ENCODE data around the gene CHN2. TPM values are rescaled to one million over a fixed set of nuclear protein-coding genes. Genes with fewer than 3 reads are reported as not detected.
A peak's percentile ranks its signal among the peaks of the same experiment; 100 is the strongest.

Gene CHN2
- polyA plus RNA-seq, 1 donor, result 33.6 TPM

DNA sequence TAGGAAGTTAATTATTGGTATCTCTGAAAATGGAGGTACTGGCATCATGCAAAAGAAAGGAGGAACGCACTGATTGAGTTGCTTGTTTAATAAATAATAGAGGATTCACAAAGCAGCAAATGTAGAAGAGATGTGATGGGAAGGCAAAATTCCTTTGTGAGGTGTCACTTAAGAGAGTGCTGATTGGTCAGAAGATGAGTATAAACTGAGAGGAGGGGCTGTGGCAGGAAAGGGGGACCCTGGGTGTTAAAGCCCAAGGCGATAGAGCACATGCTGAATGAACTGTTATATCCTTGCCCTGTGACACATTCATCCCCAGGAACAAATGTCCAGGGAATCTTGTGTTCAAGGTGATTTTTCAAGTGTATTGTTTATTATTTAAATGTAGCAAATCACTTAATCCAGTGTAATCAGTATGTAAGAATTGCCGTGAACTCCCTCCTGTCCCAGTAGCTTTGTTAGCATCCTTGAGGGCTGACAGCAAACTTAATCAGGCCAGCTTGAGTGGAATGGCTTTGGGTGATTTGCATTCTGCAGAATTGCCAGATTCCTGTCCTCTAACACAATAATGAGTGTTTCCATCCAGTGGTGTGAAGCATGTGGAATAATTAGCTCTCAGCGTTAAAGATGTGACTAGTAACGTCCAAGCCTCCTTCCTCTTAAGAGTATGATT lies 111.9 kb downstream of the CHN2 start:
- DNase-seq, result no peak
- Histone ChIP-seq H3K36me3 (ENCODE audit: control insufficient read depth, insufficient read depth, low read length) (no peaks in the 10 kb centered on the region), H3K9me3 (ENCODE audit: control insufficient read depth, low read depth, low read length) (no peaks in the 10 kb centered on the region), H3K27ac (ENCODE audit: low read length) (no peak overlapping the region), H3K4me3 (ENCODE audit: low read length) (no peak overlapping the region), H3K4me1 (ENCODE audit: control insufficient read depth, insufficient read depth, low read length) (no peaks in the 10 kb centered on the region), H3K27me3 (ENCODE audit: control insufficient read depth, insufficient read depth, low read length) (no peaks in the 10 kb centered on the region)
- 90% methylated on average over 2 of the region's 5 CpGs for WGBS (ENCODE audit: insufficient coverage, low lambda C conversion rate)

DNA sequence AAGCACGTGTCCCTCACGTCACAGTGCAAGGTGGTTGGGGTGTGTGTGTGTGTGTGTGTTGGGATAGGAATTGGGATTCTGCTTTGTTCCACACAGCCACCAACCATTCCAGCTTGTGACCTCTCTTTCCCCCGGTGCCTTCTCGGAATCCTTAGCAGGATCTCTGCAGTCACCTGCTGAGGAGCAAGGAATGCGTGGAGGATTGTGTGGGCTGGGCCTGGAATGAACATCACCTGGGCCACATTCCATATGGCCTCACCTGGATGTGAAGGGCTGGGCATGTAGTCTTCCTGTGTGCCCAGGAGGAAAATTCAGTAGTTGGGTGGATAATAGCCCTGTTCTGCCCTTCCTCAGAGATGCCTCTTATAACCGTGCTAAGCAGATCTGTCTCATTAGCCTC lies 113.8 kb downstream of the CHN2 start:
- Histone ChIP-seq H3K27me3 (ENCODE audit: control insufficient read depth, insufficient read depth, low read length) (no peaks in the 10 kb centered on the region), H3K27ac (ENCODE audit: low read length) (no peak overlapping the region), H3K4me1 (ENCODE audit: control insufficient read depth, insufficient read depth, low read length) (no peaks in the 10 kb centered on the region), H3K36me3 (ENCODE audit: control insufficient read depth, insufficient read depth, low read length) (no peaks in the 10 kb centered on the region), H3K4me3 (ENCODE audit: low read length) (no peak overlapping the region), H3K9me3 (ENCODE audit: control insufficient read depth, low read depth, low read length) (no peaks in the 10 kb centered on the region)
- WGBS (ENCODE audit: insufficient coverage, low lambda C conversion rate), result 100% methylated on average over 1 of the region's 6 CpGs
- DNase-seq, result no peak

DNA sequence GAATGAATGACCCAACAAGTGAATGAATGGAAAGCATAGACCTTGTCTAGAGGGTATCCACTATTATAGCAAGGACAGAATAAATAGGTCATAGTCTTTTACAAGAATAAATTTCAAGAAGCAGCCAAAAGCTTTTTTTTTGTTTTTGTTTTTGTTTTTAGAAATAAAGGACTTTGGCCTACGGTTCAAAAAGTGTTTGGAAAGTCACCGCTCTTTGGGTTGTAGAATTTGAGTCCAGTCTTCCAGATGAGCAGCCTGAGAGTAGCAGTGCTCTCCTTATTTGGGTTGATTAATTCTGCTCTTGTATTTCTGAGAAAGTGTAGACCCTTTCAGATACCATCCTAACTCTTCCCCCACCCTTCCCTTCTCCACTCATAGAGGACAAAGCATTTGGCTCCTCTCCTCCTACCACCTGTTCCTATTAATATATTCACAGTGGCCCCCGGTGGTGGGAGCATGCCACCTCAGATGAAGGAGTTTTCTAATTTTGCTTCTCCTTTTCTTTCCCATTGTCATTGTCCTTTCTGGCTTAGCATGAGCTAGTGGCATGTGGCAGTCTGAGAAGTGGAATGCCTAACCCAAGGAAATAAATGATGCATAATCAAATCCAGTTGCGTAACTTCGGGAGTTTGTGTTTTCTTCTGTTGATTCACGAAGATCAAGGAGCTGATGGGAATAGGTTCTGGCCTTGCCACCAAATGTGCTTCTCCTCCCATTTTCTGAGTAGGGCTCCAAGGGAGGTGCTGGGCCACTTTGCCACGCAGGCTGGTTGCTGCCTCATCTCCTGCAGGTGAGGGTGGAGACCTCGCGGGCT lies 114.7 kb downstream of the CHN2 start:
- no CpG with 5 or more reads among the region's 9 CpGs for WGBS (ENCODE audit: insufficient coverage, low lambda C conversion rate)
- Histone ChIP-seq H3K9me3 (ENCODE audit: control insufficient read depth, low read depth, low read length) (no peaks in the 10 kb centered on the region), H3K4me1 (ENCODE audit: control insufficient read depth, insufficient read depth, low read length) (no peaks in the 10 kb centered on the region)

DNA sequence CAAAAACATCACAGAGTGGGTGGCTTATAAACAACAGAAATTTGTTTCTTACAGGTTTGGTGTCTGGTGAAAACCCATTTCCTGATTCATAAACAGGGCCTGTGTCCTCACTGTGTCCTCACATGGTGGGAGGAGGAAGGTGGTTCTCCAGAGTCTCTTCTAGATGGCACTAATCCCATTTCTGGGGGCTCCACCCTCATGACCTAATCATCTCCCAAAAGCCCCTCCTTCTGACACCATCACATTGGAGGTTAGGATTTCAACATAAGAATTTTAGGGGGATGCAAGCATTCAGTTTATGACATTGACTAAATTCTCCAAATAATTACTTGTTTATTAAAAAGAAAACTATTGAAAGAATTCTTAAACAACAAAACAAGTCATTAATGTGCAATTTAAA lies 116.0 kb downstream of the CHN2 start:
- H3K27me3 ChIP-seq (ENCODE audit: control insufficient read depth, insufficient read depth, low read length), result no peaks in the 10 kb centered on the region
- H3K4me3 ChIP-seq (ENCODE audit: low read length), result no peak overlapping the region
- no peaks in the 10 kb centered on the region for H3K9me3 ChIP-seq (ENCODE audit: control insufficient read depth, low read depth, low read length)
- no peaks in the 10 kb centered on the region for H3K36me3 ChIP-seq (ENCODE audit: control insufficient read depth, insufficient read depth, low read length)
- H3K27ac ChIP-seq (ENCODE audit: low read length), result no peak overlapping the region
- H3K4me1 ChIP-seq (ENCODE audit: control insufficient read depth, insufficient read depth, low read length), result no peaks in the 10 kb centered on the region
- no peak for DNase-seq

More for the DNA sequence above, 114.7 kb downstream of the CHN2 start:
- no peaks in the 10 kb centered on the region for H3K36me3 ChIP-seq (ENCODE audit: control insufficient read depth, insufficient read depth, low read length)
- H3K4me3 ChIP-seq (ENCODE audit: low read length), result no peak overlapping the region
- peak in 1 of 2 donors; percentile 7 for DNase-seq
- no peaks in the 10 kb centered on the region for H3K27me3 ChIP-seq (ENCODE audit: control insufficient read depth, insufficient read depth, low read length)
- no peak overlapping the region for H3K27ac ChIP-seq (ENCODE audit: low read length)

DNA sequence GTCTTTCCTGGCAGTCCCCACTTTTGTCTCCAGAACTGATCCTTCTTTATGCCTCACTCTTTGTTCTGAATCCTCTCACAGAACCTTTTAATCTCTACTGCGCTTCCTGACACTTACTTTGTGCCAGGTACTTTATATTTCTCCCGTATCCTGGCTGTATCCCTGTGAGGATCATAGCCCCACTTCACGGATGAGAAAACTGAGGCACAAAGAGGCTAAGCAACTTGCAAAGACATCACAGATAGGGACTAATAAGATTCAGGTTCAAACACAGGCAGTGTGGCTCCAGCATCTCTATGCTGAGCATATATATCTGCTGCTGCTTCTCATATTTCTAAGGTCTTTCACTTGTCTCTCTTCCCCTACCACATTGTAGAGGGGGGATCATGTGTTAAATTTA lies 116.7 kb downstream of the CHN2 start:
- Histone ChIP-seq H3K27ac (ENCODE audit: low read length) (no peak overlapping the region), H3K27me3 (ENCODE audit: control insufficient read depth, insufficient read depth, low read length) (no peaks in the 10 kb centered on the region), H3K36me3 (ENCODE audit: control insufficient read depth, insufficient read depth, low read length) (no peaks in the 10 kb centered on the region), H3K4me3 (ENCODE audit: low read length) (no peak overlapping the region), H3K9me3 (ENCODE audit: control insufficient read depth, low read depth, low read length) (no peaks in the 10 kb centered on the region), H3K4me1 (ENCODE audit: control insufficient read depth, insufficient read depth, low read length) (no peaks in the 10 kb centered on the region)
- WGBS (ENCODE audit: insufficient coverage, low lambda C conversion rate), result no CpG with 5 or more reads among the region's 3 CpGs
- no peak for DNase-seq

DNA sequence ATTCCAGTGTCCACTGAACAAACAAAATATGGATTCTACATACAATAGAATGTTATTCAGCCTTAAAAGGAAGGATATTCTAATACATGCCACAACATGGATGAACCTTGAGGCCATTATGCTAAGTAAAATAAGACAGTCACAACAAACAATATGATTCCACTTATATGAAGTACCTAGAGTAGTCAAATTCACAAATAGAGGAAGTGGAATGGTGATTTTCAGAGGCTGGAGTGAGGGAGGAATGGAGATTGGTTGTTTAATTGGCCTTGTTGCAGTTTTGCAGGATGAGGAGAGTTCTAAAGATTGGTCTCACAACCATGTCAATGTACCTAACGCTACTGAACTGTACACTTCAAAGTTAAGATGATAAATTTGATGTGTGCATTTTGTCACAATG lies 119.6 kb downstream of the CHN2 start:
- 100% methylated on average over 1 of the region's 1 CpG for WGBS (ENCODE audit: insufficient coverage, low lambda C conversion rate)
- DNase-seq, result no peak
- Histone ChIP-seq H3K27me3 (ENCODE audit: control insufficient read depth, insufficient read depth, low read length) (no peaks in the 10 kb centered on the region), H3K9me3 (ENCODE audit: control insufficient read depth, low read depth, low read length) (no peaks in the 10 kb centered on the region), H3K4me1 (ENCODE audit: control insufficient read depth, insufficient read depth, low read length) (no peaks in the 10 kb centered on the region), H3K4me3 (ENCODE audit: low read length) (no peak overlapping the region), H3K36me3 (ENCODE audit: control insufficient read depth, insufficient read depth, low read length) (no peaks in the 10 kb centered on the region), H3K27ac (ENCODE audit: low read length) (no peak overlapping the region)

DNA sequence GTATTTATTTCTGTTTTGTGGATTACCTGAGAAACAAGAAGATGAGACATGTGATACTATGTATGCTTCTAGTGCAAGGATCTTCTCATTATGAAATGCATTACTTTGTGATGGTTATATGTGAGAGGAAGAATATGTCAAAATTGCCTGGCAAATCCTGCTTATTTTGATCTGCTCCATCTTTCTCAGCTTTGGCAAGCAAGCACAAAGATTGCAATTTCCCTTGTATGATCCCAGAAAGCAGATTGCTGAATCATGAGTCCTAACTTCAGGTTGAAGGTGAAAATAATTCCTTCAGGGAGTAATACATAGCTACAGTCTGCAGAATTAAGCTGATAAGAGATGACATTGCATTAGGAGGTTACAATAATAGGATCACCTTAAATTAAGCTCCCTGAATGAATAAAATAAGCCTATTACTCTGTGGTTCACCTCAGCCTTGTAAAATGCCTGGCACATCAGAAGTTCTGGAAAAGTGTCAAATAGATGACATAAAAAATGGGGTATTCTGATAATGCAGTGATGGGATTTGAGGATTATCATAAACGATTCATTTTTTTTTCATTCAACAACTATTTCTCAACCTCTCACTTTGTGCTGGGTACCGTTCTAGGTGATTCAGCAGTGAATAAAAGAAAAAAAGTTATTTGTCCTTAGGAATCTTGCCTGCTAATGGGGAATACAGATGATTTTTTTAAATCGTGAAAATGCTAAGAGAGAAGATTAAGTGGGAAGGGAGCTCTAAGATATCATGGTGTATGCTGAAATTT lies 120.7 kb downstream of the CHN2 start:
- no peaks in the 10 kb centered on the region for H3K27me3 ChIP-seq (ENCODE audit: control insufficient read depth, insufficient read depth, low read length)

DNA sequence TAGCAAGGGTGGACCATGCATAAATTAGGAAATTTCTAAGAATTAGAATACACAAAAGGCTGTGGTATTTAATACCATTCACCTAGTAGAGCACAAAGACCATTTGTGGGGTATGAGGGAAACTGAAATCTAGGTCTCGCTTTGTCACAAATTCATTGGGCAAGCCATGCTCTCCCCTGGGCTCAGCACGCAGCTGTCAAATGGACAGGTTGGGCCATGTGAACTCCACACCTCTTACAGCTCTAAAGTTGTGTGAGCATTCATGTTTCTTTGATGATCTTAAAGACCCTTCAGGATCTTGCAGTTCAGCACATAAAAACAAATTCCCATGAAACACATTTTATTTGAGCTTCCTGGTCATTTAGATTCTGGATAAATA lies 121.3 kb downstream of the CHN2 start:
- H3K36me3 ChIP-seq (ENCODE audit: control insufficient read depth, insufficient read depth, low read length), result no peaks in the 10 kb centered on the region
- no peaks in the 10 kb centered on the region for H3K9me3 ChIP-seq (ENCODE audit: control insufficient read depth, low read depth, low read length)
- H3K27ac ChIP-seq (ENCODE audit: low read length), result no peak overlapping the region
- H3K27me3 ChIP-seq (ENCODE audit: control insufficient read depth, insufficient read depth, low read length), result no peaks in the 10 kb centered on the region
- 100% methylated on average over 1 of the region's 2 CpGs for WGBS (ENCODE audit: insufficient coverage, low lambda C conversion rate)
- no peak overlapping the region for H3K4me3 ChIP-seq (ENCODE audit: low read length)
- no peaks in the 10 kb centered on the region for H3K4me1 ChIP-seq (ENCODE audit: control insufficient read depth, insufficient read depth, low read length)
- no peak for DNase-seq

More for the DNA sequence above, 120.7 kb downstream of the CHN2 start:
- Histone ChIP-seq H3K4me3 (ENCODE audit: low read length) (no peak overlapping the region), H3K4me1 (ENCODE audit: control insufficient read depth, insufficient read depth, low read length) (no peaks in the 10 kb centered on the region), H3K27ac (ENCODE audit: low read length) (no peak overlapping the region), H3K36me3 (ENCODE audit: control insufficient read depth, insufficient read depth, low read length) (no peaks in the 10 kb centered on the region), H3K9me3 (ENCODE audit: control insufficient read depth, low read depth, low read length) (no peaks in the 10 kb centered on the region)
- 100% methylated on average over 1 of the region's 3 CpGs for WGBS (ENCODE audit: insufficient coverage, low lambda C conversion rate)
- no peak for DNase-seq

DNA sequence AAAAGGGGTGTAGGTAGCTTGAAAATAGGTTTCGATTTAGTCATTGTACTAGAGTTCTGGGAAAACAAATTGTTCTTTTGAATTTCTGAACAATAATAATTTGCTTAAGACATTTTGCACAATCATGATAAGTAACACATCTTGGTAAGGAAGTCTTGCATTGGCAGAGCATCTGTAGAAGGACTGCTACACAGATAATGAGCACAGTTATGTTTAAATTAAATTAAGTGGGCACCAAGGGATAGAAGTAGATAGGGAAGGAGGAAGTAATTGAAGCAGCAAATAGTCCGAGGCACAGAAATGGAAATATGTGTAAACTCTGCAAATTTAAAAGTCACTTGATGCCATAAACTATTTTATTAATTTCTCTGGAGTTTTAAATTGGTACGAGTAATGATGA lies 122.4 kb downstream of the CHN2 start:
- 75% methylated on average over 3 of the region's 3 CpGs for WGBS (ENCODE audit: insufficient coverage, low lambda C conversion rate)
- Histone ChIP-seq H3K27ac (ENCODE audit: low read length) (no peak overlapping the region), H3K4me1 (ENCODE audit: control insufficient read depth, insufficient read depth, low read length) (no peaks in the 10 kb centered on the region), H3K27me3 (ENCODE audit: control insufficient read depth, insufficient read depth, low read length) (no peaks in the 10 kb centered on the region), H3K4me3 (ENCODE audit: low read length) (no peak overlapping the region), H3K9me3 (ENCODE audit: control insufficient read depth, low read depth, low read length) (no peaks in the 10 kb centered on the region), H3K36me3 (ENCODE audit: control insufficient read depth, insufficient read depth, low read length) (no peaks in the 10 kb centered on the region)
- no peak for DNase-seq

DNA sequence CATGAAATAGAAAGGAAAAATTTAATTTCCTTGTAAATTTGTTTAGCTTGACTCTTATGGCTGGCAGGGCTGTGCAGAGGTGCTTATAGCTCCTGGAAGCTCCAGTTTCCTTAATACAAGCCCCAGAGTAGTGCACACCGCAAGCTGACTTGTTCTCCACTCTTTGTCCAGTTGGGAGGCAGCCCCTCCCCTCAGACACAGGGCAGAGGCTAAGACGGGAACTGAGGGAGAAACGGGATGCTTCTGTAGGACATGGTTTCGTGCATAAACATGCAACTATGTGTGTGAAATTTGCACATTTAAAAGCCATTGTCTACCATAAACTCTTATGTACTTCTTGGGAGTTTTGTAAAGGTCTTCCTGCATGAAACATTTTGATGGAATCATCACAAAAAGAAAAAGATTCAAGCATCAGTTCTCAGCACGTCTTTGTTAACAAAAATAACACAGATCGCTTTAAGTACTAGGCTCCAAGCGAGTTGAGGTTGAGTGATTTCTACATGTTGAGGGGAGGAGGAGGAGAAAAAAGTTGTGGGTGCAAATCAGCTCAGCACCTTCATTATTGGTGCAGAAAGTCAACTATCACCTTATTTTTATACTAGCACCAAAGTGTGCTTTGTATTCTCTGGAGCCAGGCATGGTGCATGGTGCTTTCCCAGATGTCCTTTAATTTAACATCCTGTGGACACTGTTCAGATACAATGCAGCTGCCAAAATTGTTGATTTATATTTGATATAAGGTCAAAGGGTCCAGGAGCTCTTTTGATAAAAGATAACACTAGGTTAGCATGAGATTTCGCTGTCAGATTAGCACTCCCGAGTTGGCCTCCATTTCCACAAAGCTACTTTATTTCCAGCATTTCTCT lies 124.5 kb downstream of the CHN2 start:
- no peak for DNase-seq
- H3K36me3 ChIP-seq (ENCODE audit: control insufficient read depth, insufficient read depth, low read length), result no peaks in the 10 kb centered on the region
- 80% methylated on average over 2 of the region's 9 CpGs for WGBS (ENCODE audit: insufficient coverage, low lambda C conversion rate)
- H3K9me3 ChIP-seq (ENCODE audit: control insufficient read depth, low read depth, low read length), result no peaks in the 10 kb centered on the region
- H3K27ac ChIP-seq (ENCODE audit: low read length), result no peak overlapping the region
- no peak overlapping the region for H3K4me3 ChIP-seq (ENCODE audit: low read length)
- H3K4me1 ChIP-seq (ENCODE audit: control insufficient read depth, insufficient read depth, low read length), result no peaks in the 10 kb centered on the region
- no peaks in the 10 kb centered on the region for H3K27me3 ChIP-seq (ENCODE audit: control insufficient read depth, insufficient read depth, low read length)

Data from large intestine (tissue), 3 donors.